ENCODE results near the gene KATNB1.
"Not testable (repeated sequence)": the region's sequence is repeated elsewhere in the genome, so short reads cannot be mapped to it uniquely, and the experiment has no call there.

- not testable (repeated sequence) for TF ChIP-seq CTCF, POLR2A, POLR2AphosphoS5 (IDR thresholded peaks at IDR 0.05)
Observed at GRCh38 chr16:57712569-57712968, 23.0 kb upstream of the KATNB1 start.

Measured in breast epithelium (tissue), 3 donors.